K562 (cell line): ENCODE measurements around the gene ZBTB46. TPM values are rescaled to one million over a fixed set of nuclear protein-coding genes. Genes with fewer than 3 reads are reported as not detected.

ENCODE experiments used
- BRF1 ChIP-seq: IDR thresholded peaks from 3 replicates; pipeline ENCODE4 v1.6.1; 2011; ENCODE audit warnings: borderline replicate concordance, mild to moderate bottlenecking; ENCODE audit not compliant: insufficient read length; ENCODE audit errors: extremely low read depth
- ETS1 ChIP-seq: conservative IDR thresholded peaks from 2 replicates; pipeline ENCODE4 v1.6.1; 2011; ENCODE audit warnings: low read depth, mild to moderate bottlenecking, low read length; ENCODE audit not compliant: control insufficient read depth
- ZNF766 ChIP-seq: fragments of 200-800 bp; sonication (Bioruptor generic); conservative IDR thresholded peaks from 2 replicates; pipeline ENCODE4 v1.6.1; 2016; ENCODE audit warnings: missing genetic modification characterization, missing compliant biosample characterization
- polyA plus RNA-seq, 8 experiments: library from polyadenylated mRNA; depleted of rRNA in 4 of 8; stranded (reverse) in 5 of 8; unstranded in 3 of 8; fragments of >200 nt; fragmentation: Nextera tagmentation in 2 of 8; fragmentation: Illumina TruSeq in 1 of 8; extraction: Ambion mirVana in 2 of 8; extraction: Trizol in 1 of 8; gene quantifications; 2 replicates each; pipeline versions ENCODE4 v1.2.1 to v1.2.3, GENCODE V29; 2011 to 2014; ENCODE audit warnings: inconsistent platforms in 1 of 8, missing spikeins in 1 of 8
- small RNA-seq: library from RNA; depleted of rRNA; stranded (forward); fragments of <200 nt; gene quantifications from one replicate; pipeline ENCODE3, GENCODE V24; 2014
- total RNA-seq, 7 experiments: library from RNA; depleted of rRNA in 6 of 7; stranded (reverse); fragments of >200 nt in 6 of 7; fragmentation: Illumina TruSeq in 2 of 7; extraction: Trizol in 2 of 7; gene quantifications; 2 replicates each; pipeline versions ENCODE4 v1.2.1 to v1.2.3, GENCODE V29; 2011 to 2021; ENCODE audit warnings: low replicate concordance in 1 of 7

Gene ZBTB46
- total and polyA plus RNA-seq, 9 of the 15 experiments (the other 6 are each of a cell fraction or from before 2014, with no cell fraction given), result 0.29 to 4.1 (median 1.1) TPM

GRCh38 chr20:63693733-63694583, 137.1 kb downstream of the ZBTB46 start (continued):
- no peak for TF ChIP-seq ZNF766
- TF ChIP-seq BRF1, result no peak
- 0 out of 2 replicates have a peak, but pooled peaks have one; percentile 12 for TF ChIP-seq ETS1

Small RNAs within 50 kb of the gene (small RNA-seq; reads per million reads assigned to genes)
- gene LIME1 (not detected), gene TNFRSF6B (not detected)

Other genes starting within 250 kb of the ZBTB46 start
Only the 7 nearest of the 20 such genes appear.
- 64.3 and 74.1 TPM in 2 replicates for gene ARFRP1, start 123.3 kb downstream of the ZBTB46 start, total RNA-seq (2014; rRNA removed)
- gene ARFRP1, start 123.3 kb downstream of the ZBTB46 start, total RNA-seq (2014; rRNA removed; fragmentation: Illumina TruSeq; extraction: Trizol), result 16.1 and 19.1 TPM in 2 replicates
- gene ARFRP1, start 123.3 kb downstream of the ZBTB46 start, total RNA-seq (2015; rRNA removed; fragmentation: Illumina TruSeq; extraction: Trizol), result 37.3 and 37.7 TPM in 2 replicates
- gene ARFRP1, start 123.3 kb downstream of the ZBTB46 start, total RNA-seq (2021), result 64.0 and 78.9 TPM in 2 replicates
- gene ARFRP1, start 123.3 kb downstream of the ZBTB46 start, polyA plus RNA-seq (2011; rRNA removed), result 37.5 and 39.5 TPM in 2 replicates
- 20.0 and 36.3 TPM in 2 replicates for gene ARFRP1, start 123.3 kb downstream of the ZBTB46 start, polyA plus RNA-seq (2014; fragmentation: Illumina TruSeq; extraction: Trizol)
- 1 to 10 TPM; 2.2 to 6.0 TPM for gene ARFRP1, start 123.3 kb downstream of the ZBTB46 start, polyA plus RNA-seq (2014; fragmentation: Nextera tagmentation; extraction: Ambion mirVana)
- gene ARFRP1, start 123.3 kb downstream of the ZBTB46 start, polyA plus RNA-seq (2014; rRNA removed), result 66.9 and 70.5 TPM in 2 replicates
- 19.4 and 26.6 TPM in 2 replicates for gene ZGPAT, start 123.2 kb downstream of the ZBTB46 start, total RNA-seq (2014; rRNA removed)
- gene ZGPAT, start 123.2 kb downstream of the ZBTB46 start, total RNA-seq (2014; rRNA removed; fragmentation: Illumina TruSeq; extraction: Trizol), result 2.2 and 2.4 TPM in 2 replicates
- 7.9 and 8.4 TPM in 2 replicates for gene ZGPAT, start 123.2 kb downstream of the ZBTB46 start, total RNA-seq (2015; rRNA removed; fragmentation: Illumina TruSeq; extraction: Trizol)
- 22.5 and 25.4 TPM in 2 replicates for gene ZGPAT, start 123.2 kb downstream of the ZBTB46 start, total RNA-seq (2021)
- 7.4 and 10.7 TPM in 2 replicates for gene ZGPAT, start 123.2 kb downstream of the ZBTB46 start, polyA plus RNA-seq (2011; rRNA removed)
- 5.6 and 10.9 TPM in 2 replicates for gene ZGPAT, start 123.2 kb downstream of the ZBTB46 start, polyA plus RNA-seq (2014; fragmentation: Illumina TruSeq; extraction: Trizol)
- gene ZGPAT, start 123.2 kb downstream of the ZBTB46 start, polyA plus RNA-seq (2014; fragmentation: Nextera tagmentation; extraction: Ambion mirVana), result under 1 TPM; 0.14 to 0.21 TPM
- 24.1 and 27.7 TPM in 2 replicates for gene ZGPAT, start 123.2 kb downstream of the ZBTB46 start, polyA plus RNA-seq (2014; rRNA removed)
- gene LIME1, start 94.6 kb downstream of the ZBTB46 start, total RNA-seq (2014; rRNA removed), result 9.5 and 12.7 TPM in 2 replicates
- 0.11 and 0.32 TPM in 2 replicates for gene LIME1, start 94.6 kb downstream of the ZBTB46 start, total RNA-seq (2014; rRNA removed; fragmentation: Illumina TruSeq; extraction: Trizol)
- gene LIME1, start 94.6 kb downstream of the ZBTB46 start, total RNA-seq (2015; rRNA removed; fragmentation: Illumina TruSeq; extraction: Trizol), result 2.7 and 2.8 TPM in 2 replicates
- gene LIME1, start 94.6 kb downstream of the ZBTB46 start, total RNA-seq (2021), result 9.3 and 10.2 TPM in 2 replicates
- gene LIME1, start 94.6 kb downstream of the ZBTB46 start, polyA plus RNA-seq (2011; rRNA removed), result 1.5 and 3.9 TPM in 2 replicates
- gene LIME1, start 94.6 kb downstream of the ZBTB46 start, polyA plus RNA-seq (2014; fragmentation: Illumina TruSeq; extraction: Trizol), result 0.83 and 2.3 TPM in 2 replicates
- not detected for gene LIME1, start 94.6 kb downstream of the ZBTB46 start, polyA plus RNA-seq (2014; fragmentation: Nextera tagmentation; extraction: Ambion mirVana)
- gene LIME1, start 94.6 kb downstream of the ZBTB46 start, polyA plus RNA-seq (2014; rRNA removed), result 17.1 and 20.2 TPM in 2 replicates
- gene SLC2A4RG, start 91.5 kb downstream of the ZBTB46 start, total RNA-seq (2014; rRNA removed), result 62.7 and 92.2 TPM in 2 replicates
- gene SLC2A4RG, start 91.5 kb downstream of the ZBTB46 start, total RNA-seq (2014; rRNA removed; fragmentation: Illumina TruSeq; extraction: Trizol), result 8.2 and 8.3 TPM in 2 replicates
- 26.5 and 28.3 TPM in 2 replicates for gene SLC2A4RG, start 91.5 kb downstream of the ZBTB46 start, total RNA-seq (2015; rRNA removed; fragmentation: Illumina TruSeq; extraction: Trizol)
- gene SLC2A4RG, start 91.5 kb downstream of the ZBTB46 start, total RNA-seq (2021), result 97.3 and 104 TPM in 2 replicates
- 29.5 and 48.0 TPM in 2 replicates for gene SLC2A4RG, start 91.5 kb downstream of the ZBTB46 start, polyA plus RNA-seq (2011; rRNA removed)
- gene SLC2A4RG, start 91.5 kb downstream of the ZBTB46 start, polyA plus RNA-seq (2014; fragmentation: Illumina TruSeq; extraction: Trizol), result 10.3 and 24.9 TPM in 2 replicates
- 1 to 10 TPM in 1 of 2 experiments, under 1 TPM in 1; 0.34 to 1.1 TPM for gene SLC2A4RG, start 91.5 kb downstream of the ZBTB46 start, polyA plus RNA-seq (2014; fragmentation: Nextera tagmentation; extraction: Ambion mirVana)
- 62.6 and 84.4 TPM in 2 replicates for gene SLC2A4RG, start 91.5 kb downstream of the ZBTB46 start, polyA plus RNA-seq (2014; rRNA removed)
- gene ABHD16B, start 30.2 kb upstream of the ZBTB46 start, total RNA-seq (2014; rRNA removed), result not detected in 2 replicates
- not detected in 2 replicates for gene ABHD16B, start 30.2 kb upstream of the ZBTB46 start, total RNA-seq (2014; rRNA removed; fragmentation: Illumina TruSeq; extraction: Trizol)
- gene ABHD16B, start 30.2 kb upstream of the ZBTB46 start, total RNA-seq (2015; rRNA removed; fragmentation: Illumina TruSeq; extraction: Trizol), result not detected in 2 replicates
- not detected in 2 replicates for gene ABHD16B, start 30.2 kb upstream of the ZBTB46 start, total RNA-seq (2021)
- gene ABHD16B, start 30.2 kb upstream of the ZBTB46 start, polyA plus RNA-seq (2011; rRNA removed), result not detected in 2 replicates
- not detected in 2 replicates for gene ABHD16B, start 30.2 kb upstream of the ZBTB46 start, polyA plus RNA-seq (2014; fragmentation: Illumina TruSeq; extraction: Trizol)
- not detected for gene ABHD16B, start 30.2 kb upstream of the ZBTB46 start, polyA plus RNA-seq (2014; fragmentation: Nextera tagmentation; extraction: Ambion mirVana)
- not detected in 2 replicates for gene ABHD16B, start 30.2 kb upstream of the ZBTB46 start, polyA plus RNA-seq (2014; rRNA removed)
- 54.7 and 69.8 TPM in 2 replicates for gene TPD52L2, start 34.0 kb upstream of the ZBTB46 start, total RNA-seq (2014; rRNA removed)
- gene TPD52L2, start 34.0 kb upstream of the ZBTB46 start, total RNA-seq (2014; rRNA removed; fragmentation: Illumina TruSeq; extraction: Trizol), result 60.6 and 66.7 TPM in 2 replicates
- 74.6 and 76.2 TPM in 2 replicates for gene TPD52L2, start 34.0 kb upstream of the ZBTB46 start, total RNA-seq (2015; rRNA removed; fragmentation: Illumina TruSeq; extraction: Trizol)
- 94.2 and 95.4 TPM in 2 replicates for gene TPD52L2, start 34.0 kb upstream of the ZBTB46 start, total RNA-seq (2021)
- 97.8 and 117 TPM in 2 replicates for gene TPD52L2, start 34.0 kb upstream of the ZBTB46 start, polyA plus RNA-seq (2011; rRNA removed)
- gene TPD52L2, start 34.0 kb upstream of the ZBTB46 start, polyA plus RNA-seq (2014; fragmentation: Illumina TruSeq; extraction: Trizol), result 112 and 115 TPM in 2 replicates
- gene TPD52L2, start 34.0 kb upstream of the ZBTB46 start, polyA plus RNA-seq (2014; fragmentation: Nextera tagmentation; extraction: Ambion mirVana), result 1 to 10 TPM; 1.9 to 9.3 TPM
- gene TPD52L2, start 34.0 kb upstream of the ZBTB46 start, polyA plus RNA-seq (2014; rRNA removed), result 98.5 and 99.5 TPM in 2 replicates
- gene DNAJC5, start 63.9 kb upstream of the ZBTB46 start, total RNA-seq (2014; rRNA removed), result 31.3 and 41.1 TPM in 2 replicates
- 10.3 and 13.4 TPM in 2 replicates for gene DNAJC5, start 63.9 kb upstream of the ZBTB46 start, total RNA-seq (2014; rRNA removed; fragmentation: Illumina TruSeq; extraction: Trizol)
- gene DNAJC5, start 63.9 kb upstream of the ZBTB46 start, total RNA-seq (2015; rRNA removed; fragmentation: Illumina TruSeq; extraction: Trizol), result 28.4 and 29.5 TPM in 2 replicates
- 42.3 and 42.8 TPM in 2 replicates for gene DNAJC5, start 63.9 kb upstream of the ZBTB46 start, total RNA-seq (2021)
- gene DNAJC5, start 63.9 kb upstream of the ZBTB46 start, polyA plus RNA-seq (2011; rRNA removed), result 22.4 and 23.4 TPM in 2 replicates
- gene DNAJC5, start 63.9 kb upstream of the ZBTB46 start, polyA plus RNA-seq (2014; fragmentation: Illumina TruSeq; extraction: Trizol), result 21.8 and 27.2 TPM in 2 replicates
- gene DNAJC5, start 63.9 kb upstream of the ZBTB46 start, polyA plus RNA-seq (2014; fragmentation: Nextera tagmentation; extraction: Ambion mirVana), result under 1 TPM; 0.95 to 0.99 TPM
- 25.5 and 26.3 TPM in 2 replicates for gene DNAJC5, start 63.9 kb upstream of the ZBTB46 start, polyA plus RNA-seq (2014; rRNA removed)